ENCODE data around the gene TNIK. TPM values are rescaled to one million over a fixed set of nuclear protein-coding genes. Genes with fewer than 3 reads are reported as not detected.

The TNIK gene
- total RNA-seq, 4 donors from 2014 or later = 1.5 to 20.3 (median 7.7) TPM

DNA sequence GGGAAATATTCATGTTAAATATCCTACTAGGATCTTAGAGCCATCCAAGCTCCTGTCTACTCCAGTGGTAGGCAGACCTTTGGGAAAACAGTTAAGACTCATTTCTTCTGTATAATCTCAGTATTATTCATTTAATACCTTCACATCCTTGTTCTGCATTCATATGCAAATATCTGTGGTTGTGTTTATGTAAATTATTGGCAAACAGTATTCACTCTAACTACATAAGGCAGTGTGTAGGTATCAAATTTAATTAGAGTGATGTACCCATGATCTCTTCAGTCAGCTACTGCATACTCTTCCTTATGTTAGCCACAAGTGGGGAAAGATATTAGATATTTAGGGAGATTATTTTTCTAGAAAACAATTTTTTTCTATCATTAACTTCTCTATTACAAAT lies 232.8 kb downstream of the TNIK start:
- no peak for TF ChIP-seq CTCF (IDR thresholded peaks at IDR 0.05)
- no peak for TF ChIP-seq POLR2A (IDR thresholded peaks at IDR 0.05)
- no peak overlapping the region for H3K27ac ChIP-seq
- DNase-seq = no peak
- H3K36me3 ChIP-seq = no peaks in the 10 kb centered on the region
- H3K9me3 ChIP-seq = no peaks in the 10 kb centered on the region
- no peaks in the 10 kb centered on the region for H3K4me1 ChIP-seq
- H3K4me3 ChIP-seq = no peak overlapping the region
- intact Hi-C loops (cut with DNase I; ENCODE audit: low total_unique reads) = no loop called here
- no peaks in the 10 kb centered on the region for H3K27me3 ChIP-seq

DNA sequence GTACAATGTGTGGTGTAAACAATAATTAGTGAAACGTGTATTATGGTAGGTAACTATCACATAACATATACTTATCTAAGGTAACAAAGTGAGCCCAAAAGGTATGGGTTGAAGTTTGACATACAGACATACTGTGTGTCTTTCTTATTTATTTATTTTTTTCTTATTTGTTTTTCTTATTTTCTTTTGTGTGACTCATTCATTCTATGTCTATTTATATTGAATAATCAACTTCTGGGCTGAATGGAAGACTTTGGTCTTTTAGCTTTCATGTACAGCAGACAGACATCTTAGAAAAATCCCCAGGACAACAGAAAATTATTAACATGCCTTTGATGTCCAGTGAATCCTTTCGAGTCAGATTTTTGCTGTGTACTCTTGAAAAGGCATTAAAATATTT lies 233.4 kb downstream of the TNIK start:
- H3K4me1 ChIP-seq = no peaks in the 10 kb centered on the region
- no peak overlapping the region for H3K27ac ChIP-seq
- no peak overlapping the region for H3K4me3 ChIP-seq
- DNase-seq = no peak
- H3K27me3 ChIP-seq = no peaks in the 10 kb centered on the region
- TF ChIP-seq POLR2A (IDR thresholded peaks at IDR 0.05) = no peak
- TF ChIP-seq CTCF (IDR thresholded peaks at IDR 0.05) = no peak
- H3K9me3 ChIP-seq = no peaks in the 10 kb centered on the region
- intact Hi-C loops (cut with DNase I; ENCODE audit: low total_unique reads) = no loop called here
- no peaks in the 10 kb centered on the region for H3K36me3 ChIP-seq

GRCh38 chr3:171225708-171226107 lies 234.5 kb downstream of the TNIK start:
- Histone ChIP-seq H3K4me1 (no peaks in the 10 kb centered on the region), H3K36me3 (no peaks in the 10 kb centered on the region), H3K4me3 (no peak overlapping the region), H3K9me3 (no peaks in the 10 kb centered on the region), H3K27me3 (no peaks in the 10 kb centered on the region), H3K27ac (no peak overlapping the region)
- TF ChIP-seq CTCF (IDR thresholded peaks at IDR 0.05) = no peak
- no peak for TF ChIP-seq POLR2A (IDR thresholded peaks at IDR 0.05)
- DNase-seq = no peak
- intact Hi-C loops (cut with DNase I; ENCODE audit: low total_unique reads) = no loop called here

DNA sequence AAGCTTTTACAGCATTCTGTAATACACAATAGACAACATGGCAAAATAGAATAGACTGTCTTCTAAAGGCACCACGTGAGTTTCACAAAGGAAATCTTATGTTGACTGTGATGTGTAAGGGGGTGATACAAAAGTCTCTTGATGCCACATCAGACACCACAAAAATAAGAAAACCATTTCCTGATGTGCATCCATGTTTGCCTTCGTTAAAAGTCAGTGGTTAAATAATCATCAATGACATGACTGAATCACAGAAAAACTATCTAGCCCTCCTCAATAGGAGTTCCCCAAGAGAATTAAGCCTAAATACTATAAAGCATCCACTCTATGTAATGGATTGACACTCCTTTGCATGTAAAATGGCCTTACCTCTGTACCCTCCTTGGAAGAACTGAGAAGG lies 235.0 kb downstream of the TNIK start:
- no peaks in the 10 kb centered on the region for H3K27me3 ChIP-seq
- H3K4me3 ChIP-seq = no peak overlapping the region
- H3K27ac ChIP-seq = no peak overlapping the region
- H3K4me1 ChIP-seq = no peaks in the 10 kb centered on the region
- TF ChIP-seq CTCF (IDR thresholded peaks at IDR 0.05) (no peak), POLR2A (IDR thresholded peaks at IDR 0.05) (no peak)
- DNase-seq = no peak
- intact Hi-C loops (cut with DNase I; ENCODE audit: low total_unique reads) = no loop called here
- no peaks in the 10 kb centered on the region for H3K9me3 ChIP-seq
- no peaks in the 10 kb centered on the region for H3K36me3 ChIP-seq

- H3K9me3 ChIP-seq = no peaks in the 10 kb centered on the region
- TF ChIP-seq CTCF (IDR thresholded peaks at IDR 0.05) (no peak), POLR2A (IDR thresholded peaks at IDR 0.05) (no peak)
- no peaks in the 10 kb centered on the region for H3K36me3 ChIP-seq
- intact Hi-C loops (cut with DNase I; ENCODE audit: low total_unique reads) = no loop called here
- no peak for DNase-seq
- no peaks in the 10 kb centered on the region for H3K4me1 ChIP-seq
- no peaks in the 10 kb centered on the region for H3K27me3 ChIP-seq
- no peak overlapping the region for H3K27ac ChIP-seq
- no peak overlapping the region for H3K4me3 ChIP-seq
Measured at GRCh38 chr3:171223396-171223795, 236.8 kb downstream of the TNIK start.

All from uterus (tissue), 4 donors.